GM12878 (cell line): ENCODE data around the gene RHEB. TPM values are rescaled to one million over a fixed set of nuclear protein-coding genes. Genes with fewer than 3 reads are reported as not detected.

Source experiments
- ATAC-seq: fragments of 200-7000 bp; cut with Tn5 transposase; 3 replicates; pipeline ENCODE4 v1.9.1; 2020; ENCODE audit warnings: mild to moderate bottlenecking, moderate library complexity
- BruUV-seq: library from RNA; stranded (reverse); fragments of 400-500 nt; replicated peaks from 2 replicates; lab custom pipeline; 2021; lab: Mats Ljungman, UMichigan
- CTCF ChIA-PET: fragments of 300-600 bp; sonication (Branson Sonifier 250); formaldehyde crosslinking; extraction: SDS; loops from one replicate; lab custom pipeline; 2021; ENCODE audit warnings: inconsistent platforms; lab: Yijun Ruan, JAX
- POLR2A ChIA-PET: fragments of 350-600 bp; formaldehyde crosslinking; extraction: SDS; loops from one replicate; lab custom pipeline; 2021; ENCODE audit warnings: inconsistent platforms; lab: Charles Lee
- RAD21 ChIA-PET: fragments of 300-600 bp; sonication (Branson Sonifier 250); formaldehyde crosslinking; loops from one replicate; lab custom pipeline; 2023; ENCODE audit warnings: antibody characterized with exemption; ENCODE audit not compliant: unreplicated experiment; lab: Charles Lee
- SMC1A ChIA-PET: fragments of 300-600 bp; sonication (Branson Sonifier 250); formaldehyde crosslinking; loops from one replicate; lab custom pipeline; 2023; ENCODE audit not compliant: unreplicated experiment, uncharacterized antibody; lab: Charles Lee
- DNase-seq: peaks from one replicate; pipeline ENCODE4 v3.0.0-alpha.2; 2011; ENCODE audit warnings: low read depth, low spot score
- FAIRE-seq: peaks from 3 replicates; lab custom pipeline; 2011; peaks lifted over from hg19 to GRCh38; lab: Jason Lieb, UNC
- H2AFZ ChIP-seq: 2 replicates; pipeline ENCODE4 v1.6.0; 2011; ENCODE audit warnings: low read depth, low read length, control low read depth; ENCODE audit not compliant: control insufficient read depth
- H3K27ac ChIP-seq: 2 replicates; pipeline ENCODE4 v1.5.1; 2011; ENCODE audit warnings: control low read depth; ENCODE audit not compliant: control insufficient read depth, insufficient read depth
- H3K27me3 ChIP-seq, 2 experiments: replicated peaks in 1 of 2; 2 replicates each; pipeline versions ENCODE4 v1.6.0 to v1.6.1; 2011; ENCODE audit warnings: low read length in 1 of 2; ENCODE audit not compliant: control insufficient read depth in 2 of 2, insufficient read depth in 2 of 2
- H3K36me3 ChIP-seq, 2 experiments: 2 replicates each; pipeline ENCODE4 v1.5.1; 2011; ENCODE audit warnings: low read length in 1 of 2; ENCODE audit not compliant: control insufficient read depth in 2 of 2, insufficient read depth in 2 of 2
- H3K4me1 ChIP-seq: 2 replicates; pipeline ENCODE4 v1.6.1; 2011; ENCODE audit warnings: mild to moderate bottlenecking, low read length, moderate library complexity, mixed read lengths; ENCODE audit not compliant: control insufficient read depth, insufficient read depth
- H3K4me2 ChIP-seq: 2 replicates; pipeline ENCODE4 v1.6.0; 2011; ENCODE audit warnings: control low read depth; ENCODE audit not compliant: control insufficient read depth, insufficient read depth
- H3K4me3 ChIP-seq: fragments of 200-600 bp; sonication (generic); 2 replicates; pipeline ENCODE4 v1.5.1; 2016
- H3K79me2 ChIP-seq: 2 replicates; pipeline ENCODE4 v1.6.0; 2011; ENCODE audit warnings: low read length; ENCODE audit not compliant: control insufficient read depth, insufficient read depth
- H3K9ac ChIP-seq: 2 replicates; pipeline ENCODE4 v1.8.0; 2011; ENCODE audit warnings: low read length, control low read depth, mixed read lengths; ENCODE audit not compliant: control insufficient read depth, insufficient read depth
- H3K9me3 ChIP-seq: replicated peaks from 3 replicates; pipeline ENCODE4 v1.5.1; 2011; ENCODE audit warnings: mild to moderate bottlenecking, low read length; ENCODE audit not compliant: control insufficient read depth, insufficient read depth
- H4K20me1 ChIP-seq: 2 replicates; pipeline ENCODE4 v1.6.0; 2011; ENCODE audit not compliant: control insufficient read depth, insufficient read depth
- BMI1 ChIP-seq: fragments of 450-650 bp; IDR thresholded peaks from 2 replicates; pipeline ENCODE4 v1.6.1; 2016; ENCODE audit warnings: mild to moderate bottlenecking, moderate library complexity, borderline replicate concordance
- FOS ChIP-seq: IDR thresholded peaks from 3 replicates; pipeline ENCODE4 v1.6.1; 2011; ENCODE audit warnings: borderline replicate concordance; ENCODE audit not compliant: insufficient read length; ENCODE audit errors: extremely low read depth
- FOXK2 ChIP-seq: fragments of 450-650 bp; IDR thresholded peaks from 2 replicates; pipeline ENCODE4 v1.6.1; 2017; ENCODE audit warnings: mild to moderate bottlenecking, moderate library complexity
- GABPA ChIP-seq: IDR thresholded peaks from 2 replicates; pipeline ENCODE4 v1.6.1; 2014; ENCODE audit warnings: antibody characterized with exemption, low read depth, mild to moderate bottlenecking, inconsistent platforms
- HDAC2 ChIP-seq: fragments of 200-600 bp; sonication (generic); IDR thresholded peaks from 2 replicates; pipeline ENCODE4 v1.6.1; 2017
- IKZF1 ChIP-seq: fragments of 450-650 bp; conservative IDR thresholded peaks from 2 replicates; pipeline ENCODE4 v1.6.1; 2017; ENCODE audit warnings: antibody characterized with exemption, mild to moderate bottlenecking
- LARP7 ChIP-seq: fragments of 450-650 bp; IDR thresholded peaks from 2 replicates; pipeline ENCODE4 v1.6.1; 2017; ENCODE audit warnings: mild to moderate bottlenecking
- NBN ChIP-seq: fragments of 450-650 bp; IDR thresholded peaks from 2 replicates; pipeline ENCODE4 v1.6.1; 2016
- NR2F1 ChIP-seq: fragments of 450-650 bp; conservative IDR thresholded peaks from 2 replicates; pipeline ENCODE4 v1.6.1; 2017; ENCODE audit warnings: mild to moderate bottlenecking
- PAX5 ChIP-seq: IDR thresholded peaks from 2 replicates; pipeline ENCODE4 v1.6.1; 2011; ENCODE audit warnings: low read depth, low read length, borderline replicate concordance
- RCOR1 ChIP-seq: conservative IDR thresholded peaks from 2 replicates; pipeline ENCODE4 v1.6.1; 2012; ENCODE audit warnings: low read depth, low read length, improper control_type of control experiment
- SPI1 ChIP-seq: IDR thresholded peaks from 2 replicates; pipeline ENCODE4 v1.6.1; 2011; ENCODE audit warnings: low read depth, mild to moderate bottlenecking, low read length, moderate library complexity, borderline replicate concordance; ENCODE audit not compliant: insufficient read depth
- SREBF1 ChIP-seq: IDR thresholded peaks from 2 replicates; pipeline ENCODE4 v1.6.1; 2012; ENCODE audit warnings: mild to moderate bottlenecking, low read length
- SRF ChIP-seq, 2 experiments: IDR thresholded peaks; 2 replicates each; pipeline ENCODE4 v1.6.1; 2011; ENCODE audit warnings: low read depth in 2 of 2, low read length in 2 of 2, mild to moderate bottlenecking in 1 of 2, moderate library complexity in 1 of 2
- WGBS: methylation state at CpG from one replicate; pipeline ENCODE4 v1.1.6; 2016; ENCODE audit warnings: low lambda C conversion rate; ENCODE audit not compliant: insufficient replicate concordance, insufficient coverage; ENCODE audit errors: missing lambda C conversion rate; 5-methylcytosine and 5-hydroxymethylcytosine counted together
- in situ Hi-C: fragments of 300-500 bp; cut with MboI; formaldehyde crosslinking; loops from 9 replicates; pipeline ENCODE4 v1.14.3; 2018; ENCODE audit warnings: mixed read lengths
- intact Hi-C: fragments of 100-400 bp; cut with micrococcal nuclease; formaldehyde crosslinking; loops from one replicate; pipeline ENCODE4 v1.14.2; 2022; ENCODE audit not compliant: unreplicated experiment
- polyA plus RNA-seq, 11 experiments: library from polyadenylated mRNA; depleted of rRNA in 4 of 11; unstranded in 6 of 11; stranded (reverse) in 5 of 11; fragments of >200 nt; fragmentation: Nextera tagmentation in 4 of 11; fragmentation: Illumina TruSeq in 1 of 11; extraction: Ambion mirVana in 4 of 11; extraction: Trizol in 1 of 11; gene quantifications; 1 replicate in 1 of 11; 2 replicates in 10 of 11; pipeline versions ENCODE4 v1.2.1 to v1.2.3, GENCODE V29; 2011 to 2016; ENCODE audit warnings: inconsistent platforms in 2 of 11, missing spikeins in 2 of 11, low read depth in 1 of 11
- total RNA-seq, 4 experiments: library from RNA; depleted of rRNA in 3 of 4; stranded (reverse); fragments of >200 nt in 3 of 4; fragmentation: Illumina TruSeq in 1 of 4; extraction: Trizol in 1 of 4; gene quantifications; 2 replicates each; pipeline versions ENCODE4 v1.2.1 to v1.2.3, GENCODE V29; 2013 to 2021
- TF ChIP-seq, protein P1 (sequence below): fragments of 450-650 bp; IDR thresholded peaks from 2 replicates; pipeline ENCODE4 v1.6.1; 2016; ENCODE audit warnings: mild to moderate bottlenecking

The RHEB gene
- total and polyA plus RNA-seq, 10 of the 15 experiments (the other 5 are each of a cell fraction or from before 2014, with no cell fraction given): 6.2 to 67.8 (median 38.0) TPM

DNA sequence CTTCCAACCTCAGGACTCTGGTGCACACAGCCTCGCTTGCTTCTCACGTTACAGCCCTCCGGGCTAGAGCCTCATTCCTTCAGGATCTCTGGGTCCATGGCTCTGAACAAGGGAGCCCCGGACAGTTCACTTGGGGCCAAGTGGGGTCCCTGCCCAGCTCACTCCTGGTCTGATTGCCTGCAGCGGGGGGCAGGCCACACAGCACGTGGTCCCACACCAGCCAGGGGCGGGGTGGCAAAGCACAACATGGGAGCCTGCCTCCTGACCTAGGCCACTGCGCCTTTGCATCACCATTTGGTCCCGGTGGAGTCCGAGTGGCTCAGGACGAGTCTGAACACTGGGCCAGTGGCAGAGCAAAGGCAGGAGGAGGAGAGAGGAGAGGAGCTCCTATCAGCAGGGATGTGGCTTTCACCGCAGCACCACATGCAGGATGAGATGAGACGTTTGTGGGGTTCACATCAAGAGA lies 66.3 kb downstream of the RHEB start:
- WGBS: 47% methylated on average over 13 of the region's 13 CpGs
- Histone ChIP-seq H3K9me3 (no peaks in the 10 kb centered on the region; the same call in 2 of the 3 replicates), H3K4me2 (no peak overlapping the region), H3K9ac (no peak overlapping the region), H3K27ac (no peak overlapping the region), H4K20me1 (no peaks in the 10 kb centered on the region), H3K4me3 (no peak overlapping the region), H3K79me2 (no peaks in the 10 kb centered on the region), H3K27me3 (no peaks in the 10 kb centered on the region), H3K36me3 (no peaks in the 10 kb centered on the region), H2AFZ (no peak overlapping the region), H3K4me1 (no peaks in the 10 kb centered on the region; the same call in 1 of the 2 replicates)
- in situ Hi-C loops (no loop called here), intact Hi-C loops (no loop called here)
- FAIRE-seq (no peak), ATAC-seq (no peak), DNase-seq (no peak)
- BruUV-seq: no TSS peak
- ChIA-PET SMC1A (no interaction called here), CTCF (no interaction called here), RAD21 (no interaction called here), POLR2A (no interaction called here)
- TF ChIP-seq SREBF1 (no peak), GABPA (no peak), NBN (no peak), LARP7 (no peak), SPI1 (no peak), FOXK2 (no peak), RCOR1 (no peak), BMI1 (no peak), NR2F1 (no peak), IKZF1 (no peak), PAX5 (no peak), FOS (no peak), SRF (IDR thresholded peaks at IDR 0.05; ENCODE audit: low read depth in 2 of 2, low read length in 2 of 2) (no peak), HDAC2 (no peak)
- TF ChIP-seq, protein P1, sequence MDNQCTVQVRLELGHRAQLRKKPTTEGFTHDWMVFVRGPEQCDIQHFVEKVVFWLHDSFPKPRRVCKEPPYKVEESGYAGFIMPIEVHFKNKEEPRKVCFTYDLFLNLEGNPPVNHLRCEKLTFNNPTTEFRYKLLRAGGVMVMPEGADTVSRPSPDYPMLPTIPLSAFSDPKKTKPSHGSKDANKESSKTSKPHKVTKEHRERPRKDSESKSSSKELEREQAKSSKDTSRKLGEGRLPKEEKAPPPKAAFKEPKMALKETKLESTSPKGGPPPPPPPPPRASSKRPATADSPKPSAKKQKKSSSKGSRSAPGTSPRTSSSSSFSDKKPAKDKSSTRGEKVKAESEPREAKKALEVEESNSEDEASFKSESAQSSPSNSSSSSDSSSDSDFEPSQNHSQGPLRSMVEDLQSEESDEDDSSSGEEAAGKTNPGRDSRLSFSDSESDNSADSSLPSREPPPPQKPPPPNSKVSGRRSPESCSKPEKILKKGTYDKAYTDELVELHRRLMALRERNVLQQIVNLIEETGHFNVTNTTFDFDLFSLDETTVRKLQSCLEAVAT: no peak
